Thyroid gland (tissue), 4 donors: ENCODE measurements around the gene GNAQ. TPM values are rescaled to one million over a fixed set of nuclear protein-coding genes. Genes with fewer than 3 reads are reported as not detected.

ENCODE experiments used
- DNase-seq, 2 donors: peaks; one replicate each; pipeline ENCODE4 v3.0.0-alpha.2; 2019
- H3K27ac ChIP-seq, 3 donors: fragments of 200-600 bp; sonication (generic); 1 replicate in 2 of 3; 2 replicates in 1 of 3; pipeline ENCODE4 v1.5.1; 2016 to 2019; ENCODE audit warnings: mild to moderate bottlenecking in 1 of 3, moderate library complexity in 1 of 3
- H3K27me3 ChIP-seq: fragments of 200-600 bp; sonication (generic); one replicate; pipeline ENCODE4 v1.5.1; 2019
- H3K36me3 ChIP-seq, 2 donors: fragments of 200-600 bp; sonication (generic); one replicate each; pipeline ENCODE4 v1.5.1; 2016 to 2019
- H3K4me1 ChIP-seq, 2 donors: fragments of 200-600 bp; sonication (generic); one replicate each; pipeline ENCODE4 v1.5.1; 2017 to 2019
- H3K4me3 ChIP-seq, 3 donors: fragments of 200-600 bp; sonication (generic); replicated peaks in 1 of 3; 1 replicate in 2 of 3; 2 replicates in 1 of 3; pipeline ENCODE4 v1.5.1; 2016; ENCODE audit warnings: mild to moderate bottlenecking in 1 of 3
- H3K9me3 ChIP-seq: fragments of 200-600 bp; sonication (generic); one replicate; pipeline ENCODE4 v1.5.1; 2017
- POLR2A ChIP-seq, 2 donors: fragments of 450-650 bp; IDR thresholded peaks; one replicate each; pipeline ENCODE4 v1.6.1; 2017; ENCODE audit warnings: antibody characterized with exemption in 2 of 2, mild to moderate bottlenecking in 2 of 2, moderate library complexity in 1 of 2
- WGBS, 2 donors: methylation state at CpG; one replicate each; pipeline ENCODE4 v1.1.5; 2017; 5-methylcytosine and 5-hydroxymethylcytosine counted together
- intact Hi-C: fragments of 100-400 bp; cut with DNase I; formaldehyde crosslinking; loops from one replicate; pipeline ENCODE4 v1.15.1; 2023
- total RNA-seq, 4 donors: library from RNA; depleted of rRNA; stranded (reverse); fragments of >200 nt; gene quantifications; one replicate each; pipeline ENCODE4 v1.2.3, GENCODE V29; 2016
- TF ChIP-seq, protein P1 (sequence below), 6 experiments: fragments of 200-600 bp in 3 of 6; fragments of 450-650 bp in 3 of 6; sonication (generic) in 3 of 6; IDR thresholded peaks; one replicate each; pipeline ENCODE4 v1.5.1; 2016 to 2019; ENCODE audit warnings: antibody characterized with exemption in 6 of 6, mild to moderate bottlenecking in 2 of 6, inconsistent platforms in 1 of 6, moderate library complexity in 1 of 6

GNAQ gene
- total RNA-seq, 4 donors from 2014 or later: 40.0 to 60.8 (median 58.1) TPM

- no peak overlapping the region for H3K27ac ChIP-seq
- no peaks in the 10 kb centered on the region for H3K36me3 ChIP-seq
- 91 to 92% methylated on average over 3 of the region's 3 CpGs for WGBS, 2 donors
- peaks cover 5 to 8% of the 10 kb centered on the region in 2 donors for H3K4me1 ChIP-seq
- intact Hi-C loops: no loop called here
- no peak for TF ChIP-seq POLR2A (IDR thresholded peaks at IDR 0.05)
- TF ChIP-seq, protein P1, sequence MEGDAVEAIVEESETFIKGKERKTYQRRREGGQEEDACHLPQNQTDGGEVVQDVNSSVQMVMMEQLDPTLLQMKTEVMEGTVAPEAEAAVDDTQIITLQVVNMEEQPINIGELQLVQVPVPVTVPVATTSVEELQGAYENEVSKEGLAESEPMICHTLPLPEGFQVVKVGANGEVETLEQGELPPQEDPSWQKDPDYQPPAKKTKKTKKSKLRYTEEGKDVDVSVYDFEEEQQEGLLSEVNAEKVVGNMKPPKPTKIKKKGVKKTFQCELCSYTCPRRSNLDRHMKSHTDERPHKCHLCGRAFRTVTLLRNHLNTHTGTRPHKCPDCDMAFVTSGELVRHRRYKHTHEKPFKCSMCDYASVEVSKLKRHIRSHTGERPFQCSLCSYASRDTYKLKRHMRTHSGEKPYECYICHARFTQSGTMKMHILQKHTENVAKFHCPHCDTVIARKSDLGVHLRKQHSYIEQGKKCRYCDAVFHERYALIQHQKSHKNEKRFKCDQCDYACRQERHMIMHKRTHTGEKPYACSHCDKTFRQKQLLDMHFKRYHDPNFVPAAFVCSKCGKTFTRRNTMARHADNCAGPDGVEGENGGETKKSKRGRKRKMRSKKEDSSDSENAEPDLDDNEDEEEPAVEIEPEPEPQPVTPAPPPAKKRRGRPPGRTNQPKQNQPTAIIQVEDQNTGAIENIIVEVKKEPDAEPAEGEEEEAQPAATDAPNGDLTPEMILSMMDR (IDR thresholded peaks at IDR 0.05): no peak
- no peaks in the 10 kb centered on the region for H3K27me3 ChIP-seq
- no peak overlapping the region for H3K4me3 ChIP-seq
- DNase-seq: no peak
- H3K9me3 ChIP-seq: no peaks in the 10 kb centered on the region
Measured at GRCh38 chr9:77916820-77917219, 114.8 kb downstream of the GNAQ start.

DNA sequence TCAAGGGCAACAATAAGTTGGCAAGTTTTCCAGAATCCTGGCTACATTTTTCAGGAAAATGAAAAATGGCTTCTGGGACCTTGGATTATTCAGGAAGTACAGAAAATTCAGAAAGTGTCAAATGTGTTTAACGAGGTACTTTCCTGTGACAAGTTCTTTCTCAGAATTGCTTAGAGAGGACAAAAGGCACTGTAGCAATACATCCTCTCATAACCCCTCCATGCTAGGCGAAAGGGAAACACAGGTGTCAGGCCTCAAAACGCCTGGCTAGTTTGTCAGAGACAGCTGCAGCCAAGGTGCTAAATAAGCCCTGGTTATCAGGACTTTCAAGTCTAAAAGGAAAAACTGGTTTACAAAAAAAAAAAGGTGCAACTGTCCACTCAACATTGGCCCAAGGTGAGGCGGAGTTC, 115.2 kb downstream of the GNAQ start:
- TF ChIP-seq, protein P1 (IDR thresholded peaks at IDR 0.05): no peak
- no peak for TF ChIP-seq POLR2A (IDR thresholded peaks at IDR 0.05)
- H3K4me3 ChIP-seq: no peak overlapping the region
- H3K9me3 ChIP-seq: no peaks in the 10 kb centered on the region
- WGBS, 2 donors: 74 to 79% methylated on average over 4 of the region's 4 CpGs
- H3K27ac ChIP-seq: no peak overlapping the region
- H3K27me3 ChIP-seq: no peaks in the 10 kb centered on the region
- H3K36me3 ChIP-seq: no peaks in the 10 kb centered on the region
- intact Hi-C loops: no loop called here
- peaks cover 5 to 8% of the 10 kb centered on the region in 2 donors for H3K4me1 ChIP-seq
- DNase-seq: no peak

DNA sequence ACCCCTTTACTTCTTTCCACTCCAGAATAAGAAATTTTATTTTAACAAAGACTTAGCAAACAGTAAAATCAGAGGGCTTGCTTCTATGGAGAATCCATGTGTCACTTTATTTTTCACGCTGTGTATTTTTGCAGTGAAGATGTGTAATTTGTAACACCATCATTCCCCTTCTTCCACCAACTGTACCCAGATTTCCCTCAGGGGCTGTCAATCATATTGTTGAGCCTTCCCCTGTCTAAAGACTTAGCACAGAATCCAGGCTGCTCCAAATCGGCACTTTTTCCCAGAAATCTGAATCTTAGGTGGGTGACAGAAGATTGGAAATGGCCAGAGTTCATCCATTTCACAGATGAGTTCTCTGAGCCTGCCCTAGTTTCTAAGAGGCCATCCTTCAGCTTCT, 115.9 kb downstream of the GNAQ start:
- no peak for DNase-seq
- Histone ChIP-seq H3K9me3 (no peaks in the 10 kb centered on the region), H3K27me3 (no peaks in the 10 kb centered on the region), H3K4me3 (no peak overlapping the region), H3K27ac (no peak overlapping the region), H3K36me3 (no peaks in the 10 kb centered on the region), H3K4me1 (peaks cover 5 to 8% of the 10 kb centered on the region in 2 donors)
- intact Hi-C loops: no loop called here
- no peak for TF ChIP-seq POLR2A (IDR thresholded peaks at IDR 0.05)
- TF ChIP-seq, protein P1 (IDR thresholded peaks at IDR 0.05): no peak
- 92 to 99% methylated on average over 2 of the region's 2 CpGs for WGBS, 2 donors

- no peak overlapping the region for H3K4me3 ChIP-seq
- no peak for DNase-seq
- 93 to 97% methylated on average over 3 of the region's 3 CpGs for WGBS, 2 donors
- no peak overlapping the region for H3K27ac ChIP-seq
- intact Hi-C loops: no loop called here
- H3K27me3 ChIP-seq: no peaks in the 10 kb centered on the region
- no peaks in the 10 kb centered on the region for H3K9me3 ChIP-seq
- H3K36me3 ChIP-seq: no peaks in the 10 kb centered on the region
- H3K4me1 ChIP-seq: peaks cover 5 to 7% of the 10 kb centered on the region in 2 donors
- TF ChIP-seq, protein P1 (IDR thresholded peaks at IDR 0.05): no peak
- TF ChIP-seq POLR2A (IDR thresholded peaks at IDR 0.05): no peak
Measured at GRCh38 chr9:77912895-77913693, 118.5 kb downstream of the GNAQ start.

DNA sequence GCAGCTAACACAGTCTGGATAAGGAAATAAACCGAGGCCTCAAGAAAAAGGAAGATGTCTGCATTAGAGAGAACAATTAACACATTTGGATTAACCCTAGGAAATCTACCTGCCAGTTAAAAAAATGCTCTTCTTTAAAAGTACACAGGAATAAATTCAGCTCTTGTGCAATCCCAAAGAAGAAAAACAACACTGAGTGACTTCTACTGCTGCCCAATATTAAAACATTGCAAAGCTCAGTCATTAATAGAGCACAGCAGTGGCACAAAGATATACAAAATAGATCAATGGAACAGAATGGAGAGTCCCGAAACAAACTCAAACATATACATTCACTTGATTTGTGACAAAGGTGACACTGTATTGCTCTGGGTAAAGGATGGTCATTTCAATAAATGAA, 119.7 kb downstream of the GNAQ start:
- H3K27ac ChIP-seq: no peak overlapping the region
- H3K27me3 ChIP-seq: no peaks in the 10 kb centered on the region
- H3K9me3 ChIP-seq: no peaks in the 10 kb centered on the region
- DNase-seq: no peak
- no peaks in the 10 kb centered on the region for H3K36me3 ChIP-seq
- H3K4me3 ChIP-seq: no peak overlapping the region
- no peaks in the 10 kb centered on the region for H3K4me1 ChIP-seq
- 84 to 91% methylated on average over 2 of the region's 2 CpGs for WGBS, 2 donors
- TF ChIP-seq, protein P1 (IDR thresholded peaks at IDR 0.05): no peak
- no peak for TF ChIP-seq POLR2A (IDR thresholded peaks at IDR 0.05)
- intact Hi-C loops: no loop called here
